Ovary (tissue), 9 donors: ENCODE data around the gene ZKSCAN1. TPM values are rescaled to one million over a fixed set of nuclear protein-coding genes. Genes with fewer than 3 reads are reported as not detected.
"Not testable (repeated sequence)": the region's sequence is repeated elsewhere in the genome, so short reads cannot be mapped to it uniquely, and the experiment has no call there.

Source experiments
- DNase-seq, 5 donors: peaks; one replicate each; pipeline ENCODE4 v3.0.0-alpha.2; 2019 to 2020
- H3K27ac ChIP-seq, 2 donors: fragments of 200-600 bp; one replicate each; pipeline versions ENCODE4 v1.5.1 to v1.8.0; 2019 to 2022
- H3K27me3 ChIP-seq: fragments of 200-600 bp; one replicate; pipeline ENCODE4 v1.8.0; 2022
- H3K36me3 ChIP-seq: fragments of 200-600 bp; sonication (generic); one replicate; pipeline ENCODE4 v1.5.1; 2019
- H3K4me1 ChIP-seq: one replicate; pipeline ENCODE4 v1.8.1; 2013; ENCODE audit warnings: mild to moderate bottlenecking, moderate library complexity; ENCODE audit not compliant: insufficient read depth
- H3K4me3 ChIP-seq: fragments of 200-600 bp; sonication (generic); one replicate; pipeline ENCODE4 v1.5.1; 2017
- H3K9me3 ChIP-seq, 2 donors: fragments of 200-600 bp in 1 of 2; sonication (generic) in 1 of 2; one replicate each; pipeline versions ENCODE4 v1.5.1 to v1.8.1; 2013 to 2019; ENCODE audit warnings: mild to moderate bottlenecking in 1 of 2, moderate library complexity in 1 of 2
- CTCF ChIP-seq, 3 donors: fragments of 450-650 bp in 2 of 3; fragments of 200-600 bp in 1 of 3; IDR thresholded peaks; one replicate each; pipeline versions ENCODE4 v1.5.1 to v1.8.0; 2016 to 2022; ENCODE audit warnings: antibody characterized with exemption in 3 of 3, mild to moderate bottlenecking in 1 of 3
- EP300 ChIP-seq: sonication (generic); formaldehyde crosslinking; IDR thresholded peaks from one replicate; pipeline ENCODE4 v1.6.1; 2017; ENCODE audit warnings: antibody characterized with exemption
- POLR2A ChIP-seq: fragments of 450-650 bp; IDR thresholded peaks from one replicate; pipeline ENCODE4 v1.6.1; 2017; ENCODE audit warnings: antibody characterized with exemption, mild to moderate bottlenecking, moderate library complexity
- WGBS, 3 donors: extraction: QIAGEN DNeasy Blood & Tissue Kit in 1 of 3; methylation state at CpG; one replicate each; pipeline versions ENCODE4 v1.1.5 to v1.1.7; 2013 to 2017; 5-methylcytosine and 5-hydroxymethylcytosine counted together
- intact Hi-C, 4 donors: fragments of 100-400 bp; cut with DNase I; formaldehyde crosslinking; loops; one replicate each; pipeline versions ENCODE4 v1.11.0 to v1.15.1; 2022 to 2023
- polyA plus RNA-seq, 2 donors: library from polyadenylated mRNA; stranded (reverse); fragments of 200-250 nt in 1 of 2; fragments of 350-450 nt in 1 of 2; fragmentation: Illumina TruSeq in 1 of 2; extraction: RNeasy Lipid Tissue Mini Kit (QIAGEN cat#74804) in 1 of 2; gene quantifications; one replicate each; pipeline ENCODE4 v1.2.3, GENCODE V29; 2013 to 2014
- total RNA-seq, 7 donors: library from RNA; depleted of rRNA in 2 of 7; stranded (reverse); fragments of >200 nt in 2 of 7; fragmentation: NEBNext Ultra II Directional in 3 of 7; extraction: Animal tissue kit (Norgen Biotek cat#: 25700) in 3 of 7; gene quantifications; one replicate each; pipeline versions ENCODE4 v1.1.0 to v1.2.4, GENCODE V29; 2016 to 2023
- donor health status: DM: no; HTN: no; CAD: no; lungs with moderate emphysema.
- donor health status: DM: no; HTN: no; CAD: no.
- donor health status: Bipolar disorder and iron deficiency.
- donor health status: DM: yes; HTN: yes; CAD: no.
- donor health status: DM: no; HTN: no; CAD: no.
- donor health status: DM: yes; HTN: yes; CAD: no.

ZKSCAN1 gene
- total and polyA plus RNA-seq, 9 donors = 14.2 to 90.7 (median 73.5) TPM

DNA sequence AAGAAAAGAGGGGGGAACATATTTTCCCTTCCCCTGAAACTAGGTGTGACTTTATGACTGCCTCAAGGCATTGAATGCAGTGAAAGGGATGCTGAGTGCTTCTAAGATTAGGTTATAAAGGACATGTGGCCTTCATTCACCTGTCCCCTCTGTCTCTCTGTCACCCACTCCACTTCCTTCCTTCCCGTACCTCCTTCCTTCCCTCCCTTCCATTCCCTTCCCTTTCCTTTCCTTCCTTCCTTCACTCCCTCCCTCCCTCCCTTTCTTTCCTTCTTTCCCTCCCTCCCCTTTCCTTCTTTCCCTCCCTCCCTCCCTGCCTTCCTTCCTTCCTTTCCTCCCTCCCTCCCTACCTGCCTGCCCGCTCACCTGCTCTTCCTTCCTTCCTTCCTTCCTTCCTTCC lies 4.5 kb upstream of the ZKSCAN1 start:
- 60 to 76% (median 63%) methylated on average over 2 of the region's 2 CpGs for WGBS, 3 donors
- intact Hi-C loops = no loop called here

DNA sequence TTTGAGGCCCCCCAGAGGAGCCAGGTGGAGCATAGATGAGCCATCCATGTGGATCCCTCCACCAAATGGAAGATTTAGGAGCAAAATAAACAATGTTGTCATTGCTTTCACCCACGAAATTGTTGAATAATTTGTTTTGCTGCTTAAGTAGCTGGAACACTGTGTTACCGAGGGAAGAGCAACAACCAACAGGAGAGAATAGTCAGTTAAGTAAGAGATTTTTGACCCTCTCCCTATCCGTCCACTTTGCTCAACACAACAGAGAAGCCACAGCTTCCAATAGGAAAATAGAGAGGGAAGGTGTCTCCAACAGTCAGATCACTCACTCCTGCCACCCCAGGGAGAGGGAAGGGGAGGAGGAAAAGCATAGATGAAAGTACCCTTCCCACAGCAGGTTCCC lies 3.9 kb upstream of the ZKSCAN1 start:
- no peak overlapping the region for H3K27ac ChIP-seq
- H3K4me1 ChIP-seq = peaks cover under 1% of the 10 kb centered on the region
- no peak for DNase-seq
- H3K27me3 ChIP-seq = no peaks in the 10 kb centered on the region
- no peak overlapping the region for H3K4me3 ChIP-seq
- H3K36me3 ChIP-seq = no peaks in the 10 kb centered on the region
- H3K9me3 ChIP-seq = no peaks in the 10 kb centered on the region
- WGBS, 3 donors = 31 to 38% (median 34%) methylated on average over 3 of the region's 3 CpGs
- TF ChIP-seq CTCF (IDR thresholded peaks at IDR 0.05) (no peak), EP300 (no peak), POLR2A (no peak)
- intact Hi-C loops = no loop called here

More for the DNA sequence above, 4.5 kb upstream of the ZKSCAN1 start:
- H3K27me3 ChIP-seq = no peaks in the 10 kb centered on the region
- DNase-seq = no peak
- H3K4me3 ChIP-seq = no peak overlapping the region
- no peak for TF ChIP-seq POLR2A
- no peak for TF ChIP-seq CTCF (IDR thresholded peaks at IDR 0.05)
- TF ChIP-seq EP300 = no peak
- no peaks in the 10 kb centered on the region for H3K36me3 ChIP-seq
- no peaks in the 10 kb centered on the region for H3K9me3 ChIP-seq
- no peak overlapping the region for H3K27ac ChIP-seq
- no peaks in the 10 kb centered on the region for H3K4me1 ChIP-seq

- H3K27me3 ChIP-seq, H3K9me3 ChIP-seq, H3K36me3 ChIP-seq, H3K4me3 ChIP-seq, H3K27ac ChIP-seq, H3K4me1 ChIP-seq, intact Hi-C loops: not testable (repeated sequence)
- WGBS, 3 donors = 80 to 88% (median 81%) methylated on average over 14 of the region's 14 CpGs
- peak in 1 of 5 donors; percentile 13 for DNase-seq
These were observed 2.7 kb upstream of the ZKSCAN1 start for GRCh38 chr7:100012385-100013327.

DNA sequence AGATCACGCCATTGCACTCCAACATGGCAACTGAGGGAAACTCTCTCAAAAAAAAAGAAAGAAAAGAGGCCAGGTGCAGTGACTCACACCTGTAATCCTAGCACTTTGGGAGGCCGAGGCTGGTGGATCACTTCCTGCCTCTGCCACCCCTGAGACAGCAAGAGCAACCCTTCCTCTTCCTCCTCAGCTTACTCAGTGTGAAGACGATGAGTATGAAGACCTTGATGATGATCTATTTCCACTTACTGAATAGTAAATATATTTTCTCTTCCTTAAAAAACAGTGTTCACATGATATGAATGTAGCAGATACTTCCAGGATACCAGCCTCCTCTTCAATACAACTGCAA lies 2.1 kb upstream of the ZKSCAN1 start:
- no peak for TF ChIP-seq EP300
- no peak for TF ChIP-seq POLR2A
- no peak for TF ChIP-seq CTCF (IDR thresholded peaks at IDR 0.05)
- no peak overlapping the region for H3K4me3 ChIP-seq

GRCh38 chr7:100016215-100016901 lies 962 bp downstream of the ZKSCAN1 start:
- H3K27me3 ChIP-seq = no peaks in the 10 kb centered on the region
- TF ChIP-seq CTCF (IDR thresholded peaks at IDR 0.05) = no peak
- no peak for TF ChIP-seq EP300
- TF ChIP-seq POLR2A = no peak
- peaks cover 10% of the 10 kb centered on the region for H3K4me1 ChIP-seq
- H3K27ac ChIP-seq = peak overlapping the region; percentile 85 to 96
- peak in 1 of 5 donors; percentile 3 for DNase-seq
- peak overlapping the region; percentile 94 for H3K4me3 ChIP-seq
- intact Hi-C loops = no loop called here
- H3K36me3 ChIP-seq = no peaks in the 10 kb centered on the region
- no peaks in the 10 kb centered on the region for H3K9me3 ChIP-seq
- 13 to 19% (median 13%) methylated on average over 11 of the region's 11 CpGs for WGBS, 3 donors

More for the DNA sequence above, 2.1 kb upstream of the ZKSCAN1 start:
- peak in 1 of 5 donors; percentile 3 for DNase-seq
- WGBS, 3 donors = 79 to 82% (median 80%) methylated on average over 3 of the region's 3 CpGs
- intact Hi-C loops = no loop called here
- H3K27ac ChIP-seq = no peak overlapping the region
- no peaks in the 10 kb centered on the region for H3K36me3 ChIP-seq
- H3K4me1 ChIP-seq = peaks cover 3% of the 10 kb centered on the region
- no peaks in the 10 kb centered on the region for H3K27me3 ChIP-seq
- H3K9me3 ChIP-seq = no peaks in the 10 kb centered on the region
